Muscle layer of colon (tissue), 2 donors: ENCODE measurements around the gene NRAS.

Experiments used
- H3K27ac ChIP-seq: one replicate; pipeline ENCODE4 v1.7.0; 2013; ENCODE audit warnings: low read depth, mild to moderate bottlenecking, low read length, moderate library complexity
- H3K27me3 ChIP-seq, 2 donors: one replicate each; pipeline ENCODE4 v1.7.0; 2013; ENCODE audit warnings: low read length in 2 of 2, mild to moderate bottlenecking in 2 of 2; ENCODE audit not compliant: insufficient read depth in 2 of 2, control insufficient read depth in 1 of 2
- H3K36me3 ChIP-seq: one replicate; pipeline ENCODE4 v1.7.0; 2013; ENCODE audit warnings: mild to moderate bottlenecking, low read length; ENCODE audit not compliant: insufficient read depth
- H3K4me1 ChIP-seq: one replicate; pipeline ENCODE4 v1.7.0; 2013; ENCODE audit warnings: mild to moderate bottlenecking, low read length; ENCODE audit not compliant: insufficient read depth
- H3K4me3 ChIP-seq, 2 donors: one replicate each; pipeline ENCODE4 v1.7.0; 2013; ENCODE audit warnings: low read length in 2 of 2, low read depth in 1 of 2, mild to moderate bottlenecking in 1 of 2, moderate library complexity in 1 of 2
- H3K9ac ChIP-seq: one replicate; pipeline ENCODE4 v1.7.0; 2013; ENCODE audit warnings: low read length
- H3K9me3 ChIP-seq: one replicate; pipeline ENCODE4 v1.7.0; 2013; ENCODE audit warnings: mild to moderate bottlenecking, low read length
- donor health status: abdominal sarcoma.
- donor health status: Adenocarcinoma of cecum.

Gene NRAS

GRCh38 chr1:114696810-114697209 lies 19.8 kb downstream of the NRAS start:
- H3K9ac ChIP-seq: no peak overlapping the region
- H3K9me3 ChIP-seq: no peaks in the 10 kb centered on the region
- H3K36me3 ChIP-seq: no peaks in the 10 kb centered on the region
- H3K4me1 ChIP-seq: no peaks in the 10 kb centered on the region
- no peak overlapping the region for H3K4me3 ChIP-seq
- no peak overlapping the region for H3K27ac ChIP-seq
- H3K27me3 ChIP-seq: no peaks in the 10 kb centered on the region

GRCh38 chr1:114695430-114696058 lies 21.0 kb downstream of the NRAS start, which contains the start of gene AMPD1:
Gene AMPD1 (minus strand): TSS chr1:114695546. CDS start chr1:114695471, 75 bp downstream.
- Histone ChIP-seq H3K9ac (no peak within 1 kb of the TSS), H3K4me1 (no peaks in the 10 kb centered on the region), H3K27me3 (no peaks in the 10 kb centered on the region), H3K36me3 (no peaks in the 10 kb centered on the region), H3K27ac (no peak within 1 kb of the TSS), H3K4me3 (no peak within 1 kb of the TSS), H3K9me3 (no peaks in the 10 kb centered on the region)

- Histone ChIP-seq H3K27ac (no peak overlapping the region), H3K36me3 (no peaks in the 10 kb centered on the region), H3K27me3 (no peaks in the 10 kb centered on the region), H3K4me1 (no peaks in the 10 kb centered on the region), H3K9ac (no peak overlapping the region), H3K4me3 (no peak overlapping the region), H3K9me3 (no peaks in the 10 kb centered on the region)
Observed at GRCh38 chr1:114694540-114695310, 21.8 kb downstream of the NRAS start.

GRCh38 chr1:114692947-114693346 lies 23.6 kb downstream of the NRAS start:
- no peak overlapping the region for H3K27ac ChIP-seq
- H3K36me3 ChIP-seq: no peaks in the 10 kb centered on the region
- no peaks in the 10 kb centered on the region for H3K9me3 ChIP-seq
- peaks cover 0 to 8% of the 10 kb centered on the region in 2 donors for H3K27me3 ChIP-seq
- no peaks in the 10 kb centered on the region for H3K4me1 ChIP-seq
- H3K9ac ChIP-seq: no peak overlapping the region
- H3K4me3 ChIP-seq: no peak overlapping the region

GRCh38 chr1:114691061-114691460 lies 25.5 kb downstream of the NRAS start:
- Histone ChIP-seq H3K27ac (no peak overlapping the region), H3K9me3 (no peaks in the 10 kb centered on the region), H3K4me3 (no peak overlapping the region), H3K27me3 (peaks cover 0 to 8% of the 10 kb centered on the region in 2 donors), H3K36me3 (no peaks in the 10 kb centered on the region), H3K4me1 (no peaks in the 10 kb centered on the region), H3K9ac (no peak overlapping the region)

- Histone ChIP-seq H3K9me3 (no peaks in the 10 kb centered on the region), H3K4me1 (no peaks in the 10 kb centered on the region), H3K4me3 (no peak overlapping the region), H3K36me3 (no peaks in the 10 kb centered on the region), H3K9ac (no peak overlapping the region), H3K27ac (no peak overlapping the region), H3K27me3 (peaks cover 0 to 8% of the 10 kb centered on the region in 2 donors)
Observed at GRCh38 chr1:114690148-114690547, 26.4 kb downstream of the NRAS start.

- Histone ChIP-seq H3K9me3 (no peaks in the 10 kb centered on the region), H3K27ac (no peak overlapping the region), H3K36me3 (no peaks in the 10 kb centered on the region), H3K4me3 (no peak overlapping the region), H3K4me1 (no peaks in the 10 kb centered on the region), H3K9ac (no peak overlapping the region), H3K27me3 (peaks cover 0 to 8% of the 10 kb centered on the region in 2 donors)
Observed at GRCh38 chr1:114688526-114688925, 28.0 kb downstream of the NRAS start.

- Histone ChIP-seq H3K27me3 (peaks cover 0 to 8% of the 10 kb centered on the region in 2 donors), H3K27ac (no peak overlapping the region), H3K36me3 (no peaks in the 10 kb centered on the region), H3K9ac (no peak overlapping the region), H3K9me3 (no peaks in the 10 kb centered on the region), H3K4me3 (no peak overlapping the region), H3K4me1 (no peaks in the 10 kb centered on the region)
Observed at GRCh38 chr1:114685851-114686250, 30.7 kb downstream of the NRAS start.

- no peaks in the 10 kb centered on the region for H3K27me3 ChIP-seq
- no peak overlapping the region for H3K4me3 ChIP-seq
- H3K9ac ChIP-seq: no peak overlapping the region
Observed at GRCh38 chr1:114677691-114678090, 38.9 kb downstream of the NRAS start.

GRCh38 chr1:114676115-114676514 lies 40.5 kb downstream of the NRAS start:
- Histone ChIP-seq H3K27ac (no peak overlapping the region), H3K9me3 (no peaks in the 10 kb centered on the region), H3K9ac (no peak overlapping the region), H3K4me3 (no peak overlapping the region), H3K27me3 (no peaks in the 10 kb centered on the region), H3K4me1 (no peaks in the 10 kb centered on the region), H3K36me3 (no peaks in the 10 kb centered on the region)

More at GRCh38 chr1:114677691-114678090, 38.9 kb downstream of the NRAS start:
- Histone ChIP-seq H3K27ac (no peak overlapping the region), H3K4me1 (no peaks in the 10 kb centered on the region), H3K9me3 (no peaks in the 10 kb centered on the region), H3K36me3 (no peaks in the 10 kb centered on the region)

- Histone ChIP-seq H3K36me3 (no peaks in the 10 kb centered on the region), H3K27ac (no peak overlapping the region), H3K9me3 (no peaks in the 10 kb centered on the region), H3K9ac (no peak overlapping the region), H3K4me3 (no peak overlapping the region), H3K4me1 (no peaks in the 10 kb centered on the region), H3K27me3 (no peaks in the 10 kb centered on the region)
Observed at GRCh38 chr1:114671939-114672275, 44.7 kb downstream of the NRAS start.
